Body of pancreas (tissue), 4 donors: ENCODE data around the gene CMTM7. TPM values are rescaled to one million over a fixed set of nuclear protein-coding genes. Genes with fewer than 3 reads are reported as not detected.

Experiments
- ATAC-seq: fragments of 150-250 bp; one replicate; pipeline ENCODE4 v1.9.1; 2016
- DNase-seq, 4 donors: peaks; one replicate each; pipeline ENCODE4 v3.0.0-alpha.2; 2019
- H3K27ac ChIP-seq, 4 donors: fragments of 200-600 bp; sonication (generic); 1 replicate in 3 of 4; 2 replicates in 1 of 4; pipeline versions ENCODE4 v1.5.1 to v1.6.1; 2016 to 2019; ENCODE audit warnings: mild to moderate bottlenecking in 1 of 4, mixed read lengths in 1 of 4, moderate library complexity in 1 of 4
- H3K27me3 ChIP-seq, 2 donors: fragments of 200-600 bp; sonication (generic); one replicate each; pipeline ENCODE4 v1.6.0; 2016; ENCODE audit warnings: mild to moderate bottlenecking in 1 of 2
- H3K36me3 ChIP-seq, 2 donors: fragments of 200-600 bp; sonication (generic); replicated peaks in 1 of 2; 2 replicates each; pipeline ENCODE4 v1.5.1; 2016; ENCODE audit warnings: low read depth in 2 of 2; ENCODE audit not compliant: insufficient read depth in 1 of 2
- H3K4me1 ChIP-seq: fragments of 200-600 bp; sonication (generic); one replicate; pipeline ENCODE4 v1.6.0; 2016
- H3K4me3 ChIP-seq, 2 donors: fragments of 200-600 bp; sonication (generic); 1 replicate in 1 of 2; 2 replicates in 1 of 2; pipeline ENCODE4 v1.5.1; 2016 to 2019
- H3K9me3 ChIP-seq, 3 donors: fragments of 200-600 bp; sonication (generic); 1 replicate in 2 of 3; 2 replicates in 1 of 3; pipeline ENCODE4 v1.5.1; 2016
- CTCF ChIP-seq, 7 experiments: fragments of 450-650 bp in 4 of 7; fragments of 200-600 bp in 3 of 7; sonication (generic) in 3 of 7; IDR thresholded peaks; one replicate each; pipeline ENCODE4 v1.5.1; 2016 to 2019; ENCODE audit warnings: antibody characterized with exemption in 7 of 7
- POLR2A ChIP-seq, 3 donors: fragments of 450-650 bp; IDR thresholded peaks; one replicate each; pipeline ENCODE4 v1.6.1; 2016; ENCODE audit warnings: antibody characterized with exemption in 3 of 3, mild to moderate bottlenecking in 2 of 3
- WGBS, 2 donors: methylation state at CpG; one replicate each; pipeline ENCODE4 v1.1.5; 2017; 5-methylcytosine and 5-hydroxymethylcytosine counted together
- intact Hi-C: fragments of 100-400 bp; cut with DNase I; formaldehyde crosslinking; loops from one replicate; pipeline ENCODE4 v1.15.1; 2023
- total RNA-seq, 2 donors: library from RNA; depleted of rRNA; stranded (reverse); fragments of >200 nt; gene quantifications; one replicate each; pipeline ENCODE4 v1.1.0, GENCODE V29; 2016

The CMTM7 gene
- total RNA-seq, 2 donors from 2014 or later: 23.3 to 51.1 TPM

DNA sequence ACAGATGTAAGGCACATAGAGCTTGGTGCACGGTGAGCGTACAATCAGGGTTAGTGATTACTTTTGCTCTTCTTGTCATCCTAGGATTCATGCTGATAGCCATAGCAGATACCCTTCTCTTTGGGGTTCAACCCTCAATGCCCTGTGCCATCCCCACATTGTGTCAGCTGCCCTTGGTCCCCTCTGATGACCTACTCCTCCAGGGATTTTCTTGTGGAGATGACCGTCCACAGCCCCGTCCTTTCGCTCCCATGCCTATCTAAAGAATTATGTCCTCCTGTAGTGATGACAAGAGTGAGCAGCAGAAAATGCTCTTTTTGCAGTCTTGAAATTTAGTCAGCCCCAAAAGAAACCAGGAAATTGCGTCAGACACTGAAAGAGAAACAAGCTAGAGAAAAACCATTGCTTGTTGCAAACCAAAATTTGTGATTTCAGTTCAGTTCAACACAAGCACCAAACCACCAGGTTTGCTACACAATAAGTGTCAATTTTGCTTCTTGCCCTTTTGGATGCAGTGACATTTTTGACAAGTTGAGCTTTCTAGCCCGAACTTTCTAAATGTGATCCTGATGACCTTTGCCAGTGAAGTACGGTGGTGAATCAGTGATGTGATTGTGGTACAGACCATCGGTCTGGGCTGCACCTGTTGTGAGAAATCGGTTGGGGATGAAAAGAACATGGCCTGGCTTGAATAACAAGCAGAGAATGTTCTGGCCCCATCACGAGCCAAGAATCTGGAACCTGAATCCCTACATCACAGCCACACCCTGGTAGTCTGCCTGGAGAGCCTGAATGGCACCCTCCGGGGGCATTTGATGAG lies 41.3 kb downstream of the CMTM7 start:
- Histone ChIP-seq H3K9me3 (no peaks in the 10 kb centered on the region), H3K36me3 (no peaks in the 10 kb centered on the region), H3K4me3 (no peak overlapping the region), H3K27me3 (no peaks in the 10 kb centered on the region), H3K27ac (peak overlapping the region in 1 of 4 donors; percentile 3), H3K4me1 (peaks cover 12% of the 10 kb centered on the region)
- TF ChIP-seq CTCF (IDR thresholded peaks at IDR 0.05) (no peak), POLR2A (IDR thresholded peaks at IDR 0.05) (no peak)
- ATAC-seq (no peak), DNase-seq (no peak)
- intact Hi-C loops: no loop called here
- 82 to 94% methylated on average over 12 of the region's 12 CpGs for WGBS, 2 donors

- WGBS, 2 donors: 90 to 96% methylated on average over 4 of the region's 4 CpGs
- H3K4me1 ChIP-seq: peaks cover 3% of the 10 kb centered on the region
- no peaks in the 10 kb centered on the region for H3K27me3 ChIP-seq
- intact Hi-C loops: no loop called here
- no peak for DNase-seq
- H3K4me3 ChIP-seq: no peak overlapping the region
- no peaks in the 10 kb centered on the region for H3K36me3 ChIP-seq
- ATAC-seq: no peak
- no peak overlapping the region for H3K27ac ChIP-seq
- no peaks in the 10 kb centered on the region for H3K9me3 ChIP-seq
- TF ChIP-seq POLR2A (IDR thresholded peaks at IDR 0.05): no peak
- no peak for TF ChIP-seq CTCF (IDR thresholded peaks at IDR 0.05)
Observed at GRCh38 chr3:32434206-32434605, 42.6 kb downstream of the CMTM7 start.

DNA sequence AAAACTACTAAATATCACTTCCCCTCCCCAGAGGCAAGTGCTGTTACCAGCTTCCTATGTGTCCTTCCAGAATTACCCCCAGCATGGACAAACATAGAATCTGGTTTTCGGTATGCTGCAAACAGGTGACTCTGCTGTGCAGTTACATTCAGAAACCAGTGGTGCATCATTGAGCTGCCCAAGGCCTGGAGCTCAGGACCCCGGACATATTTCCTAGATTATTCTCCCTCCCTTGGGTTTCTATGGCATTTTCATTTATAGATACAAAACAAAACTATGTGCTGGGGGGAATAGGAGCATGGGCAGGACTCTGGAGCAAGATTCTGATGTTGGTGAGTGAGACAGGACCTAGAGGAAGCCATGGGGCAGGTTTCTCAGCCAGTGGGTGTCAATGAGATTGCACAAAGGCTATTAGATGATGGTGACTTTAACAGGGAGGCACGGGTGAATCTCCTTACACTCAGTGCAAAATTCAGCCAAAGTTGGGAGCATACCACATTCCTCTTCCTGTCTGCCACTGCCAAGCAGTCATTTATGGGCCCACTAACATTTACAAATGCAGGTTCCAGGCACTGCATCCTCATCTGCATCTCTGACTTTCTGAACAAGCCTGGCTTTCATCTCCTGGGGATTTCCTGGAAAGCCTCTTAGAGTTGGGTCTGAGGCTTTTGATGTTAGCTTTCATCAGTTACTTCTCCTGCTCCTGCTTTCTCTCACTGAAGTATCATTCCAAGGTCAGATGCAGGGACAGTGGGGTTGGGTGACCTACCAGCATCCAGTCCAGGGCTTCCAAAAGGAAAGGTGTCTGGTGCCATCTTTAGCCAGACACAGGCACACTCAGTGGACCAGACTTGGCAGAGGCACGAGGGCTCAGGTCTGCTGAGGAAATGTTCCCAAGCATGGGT lies 44.5 kb downstream of the CMTM7 start:
- H3K27ac ChIP-seq: no peak overlapping the region
- peaks cover 3% of the 10 kb centered on the region for H3K4me1 ChIP-seq
- 59 to 82% methylated on average over 3 to 4 of the region's 4 CpGs for WGBS, 2 donors
- ATAC-seq (no peak), DNase-seq (no peak)
- H3K27me3 ChIP-seq: no peaks in the 10 kb centered on the region
- no peaks in the 10 kb centered on the region for H3K9me3 ChIP-seq
- no peak overlapping the region for H3K4me3 ChIP-seq
- intact Hi-C loops: no loop called here
- no peak for TF ChIP-seq POLR2A (IDR thresholded peaks at IDR 0.05)
- no peak for TF ChIP-seq CTCF (IDR thresholded peaks at IDR 0.05)
- H3K36me3 ChIP-seq: no peaks in the 10 kb centered on the region

DNA sequence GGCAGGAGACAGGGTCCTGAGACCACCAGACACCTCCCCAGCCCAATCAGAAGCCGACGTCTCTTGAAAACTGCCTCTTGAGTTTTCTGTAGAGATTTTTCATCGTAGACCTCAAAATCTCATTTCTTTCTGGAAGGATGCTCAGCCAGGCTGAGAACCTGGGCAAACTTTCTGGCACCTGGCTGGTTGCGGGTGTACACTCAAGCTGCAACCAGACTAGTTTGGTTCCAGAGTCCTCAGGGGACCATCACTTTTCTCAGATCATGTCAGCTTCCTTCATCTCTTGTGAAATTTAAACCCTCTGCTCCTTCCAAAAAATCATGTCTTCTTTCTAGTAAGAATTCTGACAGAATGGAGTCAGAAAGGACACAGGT lies 45.1 kb downstream of the CMTM7 start:
- WGBS, 2 donors: 86 to 92% methylated on average over 3 to 4 of the region's 4 CpGs
- no peak overlapping the region for H3K27ac ChIP-seq

More for the DNA sequence above, 45.1 kb downstream of the CMTM7 start:
- Histone ChIP-seq H3K4me3 (no peak overlapping the region), H3K27me3 (no peaks in the 10 kb centered on the region), H3K36me3 (no peaks in the 10 kb centered on the region), H3K9me3 (no peaks in the 10 kb centered on the region), H3K4me1 (peaks cover 3% of the 10 kb centered on the region)
- TF ChIP-seq POLR2A (IDR thresholded peaks at IDR 0.05): no peak
- TF ChIP-seq CTCF (IDR thresholded peaks at IDR 0.05): no peak
- ATAC-seq (no peak), DNase-seq (no peak)
- intact Hi-C loops: no loop called here
